ENCODE results near the gene ATG16L2. TPM values are rescaled to one million over a fixed set of nuclear protein-coding genes. Genes with fewer than 3 reads are reported as not detected.

ATG16L2 gene
- total RNA-seq, 4 donors from 2014 or later, result 50.2 to 206 (median 85.3) TPM

- Histone ChIP-seq H3K27ac (peak overlapping the region; percentile 51 to 93 (median 88)), H3K27me3 (no peaks in the 10 kb centered on the region), H3K36me3 (no peaks in the 10 kb centered on the region), H3K4me1 (peaks cover 42 to 88% (median 67%) of the 10 kb centered on the region in 4 donors), H3K9me3 (no peaks in the 10 kb centered on the region), H3K4me3 (no peak overlapping the region)
- intact Hi-C loops (cut with DNase I; ENCODE audit: low total_unique reads), result no loop called here
- peak; percentile 42 for DNase-seq
- in situ Hi-C loops (cut with MboI; ENCODE audit: low pct_ligation_motif_present in 1 of 4, low pct_unique_long_range_greater_than_20kb in 1 of 4, low sequenced_read_pairs in 3 of 4), result no loop called here
- WGBS, 2 donors (ENCODE audit: low coverage in 1 of 2), result 69% methylated on average over 5 of the region's 7 CpGs; no CpG with 5 or more reads in 1 of the 2 donors
- no peak for TF ChIP-seq CTCF (IDR thresholded peaks at IDR 0.05)
- TF ChIP-seq POLR2A (IDR thresholded peaks at IDR 0.05), result no peak
- no peak for TF ChIP-seq EP300 (IDR thresholded peaks at IDR 0.05; ENCODE audit: low read depth)
- TF ChIP-seq POLR2AphosphoS5 (IDR thresholded peaks at IDR 0.05), result no peak
Measured at GRCh38 chr11:72776844-72777754, 37.1 kb upstream of the ATG16L2 start.

DNA sequence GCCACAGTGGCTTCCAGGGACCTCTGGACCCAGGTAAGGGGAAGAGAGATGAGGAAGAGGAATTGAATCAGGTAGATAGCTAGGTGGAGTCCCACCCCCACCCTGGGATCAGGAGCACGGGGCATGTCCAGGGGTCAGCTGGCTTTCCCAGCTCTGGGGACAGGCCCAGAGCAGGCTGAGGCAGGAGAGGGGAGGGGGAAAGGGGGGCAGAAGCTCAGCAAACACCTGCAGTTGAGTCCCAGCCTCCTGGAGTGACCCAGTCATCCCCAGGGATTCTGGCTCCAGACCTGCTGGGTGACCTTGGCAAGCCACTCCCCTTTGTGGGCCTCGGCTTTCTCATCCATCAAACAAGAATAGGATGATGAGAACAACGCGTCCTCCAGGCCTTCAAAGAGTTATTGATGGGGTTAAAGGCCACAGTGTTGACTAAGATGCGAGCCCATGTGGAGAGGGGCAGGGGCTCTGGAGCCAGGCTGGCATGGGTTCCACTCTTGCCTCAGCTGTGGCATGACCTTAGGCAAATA lies 36.4 kb upstream of the ATG16L2 start:
- in situ Hi-C loops (cut with MboI; ENCODE audit: low pct_ligation_motif_present in 1 of 4, low pct_unique_long_range_greater_than_20kb in 1 of 4, low sequenced_read_pairs in 3 of 4), result no loop called here
- Histone ChIP-seq H3K9me3 (no peaks in the 10 kb centered on the region), H3K4me1 (peaks cover 48 to 95% (median 73%) of the 10 kb centered on the region in 4 donors), H3K4me3 (no peak overlapping the region), H3K36me3 (no peaks in the 10 kb centered on the region), H3K27me3 (no peaks in the 10 kb centered on the region), H3K27ac (peak overlapping the region; percentile 85 to 93 (median 88))
- TF ChIP-seq CTCF (IDR thresholded peaks at IDR 0.05) (no peak), EP300 (IDR thresholded peaks at IDR 0.05; ENCODE audit: low read depth) (no peak), POLR2A (IDR thresholded peaks at IDR 0.05) (no peak), POLR2AphosphoS5 (IDR thresholded peaks at IDR 0.05) (no peak)
- intact Hi-C loops (cut with DNase I; ENCODE audit: low total_unique reads), result no loop called here
- 67 to 100% methylated on average over 1 to 5 of the region's 5 CpGs for WGBS, 2 donors (ENCODE audit: low coverage in 1 of 2)
- DNase-seq, result peak; percentile 37

- intact Hi-C loops (cut with DNase I; ENCODE audit: low total_unique reads) (no loop called here), in situ Hi-C loops (cut with MboI; ENCODE audit: low pct_ligation_motif_present in 1 of 4, low pct_unique_long_range_greater_than_20kb in 1 of 4, low sequenced_read_pairs in 3 of 4) (no loop called here)
- Histone ChIP-seq H3K36me3 (no peaks in the 10 kb centered on the region), H3K9me3 (no peaks in the 10 kb centered on the region), H3K27me3 (no peaks in the 10 kb centered on the region), H3K27ac (peak overlapping the region; percentile 85 to 93 (median 88)), H3K4me3 (peak overlapping the region in 3 of 4 donors; percentile 54 to 91 (median 80)), H3K4me1 (peaks cover 49 to 95% (median 74%) of the 10 kb centered on the region in 4 donors)
- TF ChIP-seq CTCF (IDR thresholded peaks at IDR 0.05) (no peak), POLR2AphosphoS5 (IDR thresholded peaks at IDR 0.05) (peak; percentile 46 to 79 (median 76)), POLR2A (IDR thresholded peaks at IDR 0.05) (peak; percentile 75)
- peak; percentile 73 for DNase-seq
- 59 to 82% methylated on average over 5 to 7 of the region's 7 CpGs for WGBS, 2 donors (ENCODE audit: low coverage in 1 of 2)
Measured at GRCh38 chr11:72778535-72779494, 35.4 kb upstream of the ATG16L2 start.
